Measurements from ENCODE around the gene GLYATL1.

Gene GLYATL1

GRCh38 chr11:58939277-58939676 lies at the start of gene GLYATL1:
Gene GLYATL1, plus strand, starts transcription at chr11:58939488. Its CDS starts 7,600 bp downstream, at chr11:58947088.
- DNase-seq: no peak

- no peak for DNase-seq
Observed at GRCh38 chr11:58893899-58894298, 45.4 kb upstream of the GLYATL1 start.

- DNase-seq: no peak
Observed at GRCh38 chr11:58898106-58898505, 41.2 kb upstream of the GLYATL1 start.

- peak; percentile 70 for DNase-seq
Observed at GRCh38 chr11:58900479-58901420, 38.5 kb upstream of the GLYATL1 start.

- DNase-seq: no peak
Observed at GRCh38 chr11:58902881-58903280, 36.4 kb upstream of the GLYATL1 start.

- DNase-seq: peak; percentile 53
Observed at GRCh38 chr11:58905011-58905720, 34.1 kb upstream of the GLYATL1 start.

GRCh38 chr11:58905721-58906547 lies 33.4 kb upstream of the GLYATL1 start:
- DNase-seq: peak; percentile 95

GRCh38 chr11:58907780-58908179 lies 31.5 kb upstream of the GLYATL1 start:
- no peak for DNase-seq

GRCh38 chr11:58912124-58912523 lies 27.2 kb upstream of the GLYATL1 start:
- no peak for DNase-seq

GRCh38 chr11:58913685-58914084 lies 25.6 kb upstream of the GLYATL1 start:
- DNase-seq: no peak

- DNase-seq: no peak
Observed at GRCh38 chr11:58914821-58915543, 24.3 kb upstream of the GLYATL1 start.

GRCh38 chr11:58916637-58917036 lies 22.7 kb upstream of the GLYATL1 start:
- DNase-seq: no peak

GRCh38 chr11:58917159-58917783 lies 22.0 kb upstream of the GLYATL1 start:
- DNase-seq: no peak

GRCh38 chr11:58919561-58919960 lies 19.7 kb upstream of the GLYATL1 start:
- no peak for DNase-seq

- no peak for DNase-seq
Observed at GRCh38 chr11:58919980-58920379, 19.3 kb upstream of the GLYATL1 start.

GRCh38 chr11:58921778-58922390 lies 17.4 kb upstream of the GLYATL1 start:
- DNase-seq: peak; percentile 92

GRCh38 chr11:58922479-58922878 lies 16.8 kb upstream of the GLYATL1 start:
- DNase-seq: peak; percentile 27

- DNase-seq: peak; percentile 47
Observed at GRCh38 chr11:58923300-58923788, 15.9 kb upstream of the GLYATL1 start.

- DNase-seq: peak; percentile 8
Observed at GRCh38 chr11:58924230-58924629, 15.1 kb upstream of the GLYATL1 start.

GRCh38 chr11:58926251-58926650 lies 13.0 kb upstream of the GLYATL1 start:
- no peak for DNase-seq

GRCh38 chr11:58926695-58927094 lies 12.6 kb upstream of the GLYATL1 start:
- DNase-seq: no peak

All from DMS79 (cell line).